Ishikawa (cell line): ENCODE measurements around the gene AP4M1.

Experiments
- CEBPB ChIP-seq: IDR thresholded peaks from 2 replicates; pipeline ENCODE4 v1.6.1; 2012
- CREB1 ChIP-seq: IDR thresholded peaks from 2 replicates; pipeline ENCODE4 v1.6.1; 2012; ENCODE audit warnings: low read depth
- EGR1 ChIP-seq: IDR thresholded peaks from 2 replicates; pipeline ENCODE4 v1.6.1; 2012
- EP300 ChIP-seq: IDR thresholded peaks from 2 replicates; pipeline ENCODE4 v1.6.1; 2012; ENCODE audit warnings: borderline replicate concordance
- FOXM1 ChIP-seq: IDR thresholded peaks from 2 replicates; pipeline ENCODE4 v1.6.1; 2012; ENCODE audit warnings: low read depth, borderline replicate concordance
- MAX ChIP-seq: IDR thresholded peaks from 2 replicates; pipeline ENCODE4 v1.6.1; 2012
- NFIC ChIP-seq: IDR thresholded peaks from 2 replicates; pipeline ENCODE4 v1.6.1; 2012
- RAD21 ChIP-seq: IDR thresholded peaks from 2 replicates; pipeline ENCODE4 v1.6.1; 2012; ENCODE audit warnings: low read depth
- REST ChIP-seq: IDR thresholded peaks from 2 replicates; pipeline ENCODE4 v1.6.1; 2012; ENCODE audit warnings: low read depth, mild to moderate bottlenecking
- TEAD4 ChIP-seq: IDR thresholded peaks from 2 replicates; pipeline ENCODE4 v1.6.1; 2012
- USF1 ChIP-seq: IDR thresholded peaks from 2 replicates; pipeline ENCODE4 v1.6.1; 2012
- YY1 ChIP-seq: IDR thresholded peaks from 2 replicates; pipeline ENCODE4 v1.6.1; 2012; ENCODE audit warnings: low read depth

DNA sequence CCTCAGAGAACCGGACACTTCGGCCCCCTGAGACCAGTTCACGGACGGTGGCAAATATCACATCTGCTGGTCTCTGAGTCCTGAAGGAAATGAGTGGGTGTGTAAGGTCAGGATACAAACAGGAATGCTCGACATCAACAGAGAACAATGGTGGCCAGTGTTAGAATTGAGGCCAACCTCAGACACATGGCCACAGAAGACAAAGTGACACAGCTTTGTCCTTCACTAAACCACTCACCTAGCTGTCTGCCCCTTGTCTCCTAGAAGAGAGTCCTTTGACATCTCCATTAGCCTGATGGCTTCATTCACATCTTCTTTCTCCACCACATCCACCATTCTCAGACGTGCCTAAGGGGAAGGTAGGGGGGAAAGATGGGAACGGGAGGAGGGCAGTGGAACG is 8.4 kb upstream of the AP4M1 start:
- no peak for TF ChIP-seq CREB1
- no peak for TF ChIP-seq USF1
- no peak for TF ChIP-seq EP300
- TF ChIP-seq MAX: no peak
- TF ChIP-seq RAD21: no peak
- no peak for TF ChIP-seq REST
- TF ChIP-seq EGR1: no peak
- TF ChIP-seq FOXM1: no peak
- no peak for TF ChIP-seq NFIC
- TF ChIP-seq TEAD4: no peak
- no peak for TF ChIP-seq YY1
- no peak for TF ChIP-seq CEBPB
